Bone marrow (tissue), 2 donors: Measurements from ENCODE around the gene CAMK1D.
A peak's percentile ranks its signal among the peaks of the same experiment; 100 is the strongest.

ENCODE experiments used
- DNase-seq, 2 donors: peaks; one replicate each; lab custom pipeline; 2025; lab: John Stamatoyannopoulos, UW

CAMK1D gene

DNA sequence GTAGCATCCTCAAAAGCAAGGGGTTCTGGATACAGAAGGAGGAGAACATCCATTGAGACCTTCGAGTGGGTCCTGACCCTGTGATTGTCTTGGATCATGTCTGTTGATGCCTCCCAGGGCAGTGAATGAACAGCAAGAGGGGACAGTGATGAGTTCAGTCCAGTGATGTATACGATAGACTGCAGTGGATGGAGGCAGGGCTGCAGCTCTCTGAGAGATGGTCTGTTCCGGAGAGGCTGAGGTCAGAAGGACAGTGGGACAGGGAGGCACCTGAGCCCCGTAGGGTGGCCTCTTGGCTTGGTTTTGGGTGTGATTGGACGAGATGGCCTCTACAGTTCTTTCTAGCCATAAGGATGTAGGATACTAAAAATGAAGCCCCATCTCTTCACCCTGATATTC, 280.4 kb downstream of the CAMK1D start:
- no peak for DNase-seq

DNA sequence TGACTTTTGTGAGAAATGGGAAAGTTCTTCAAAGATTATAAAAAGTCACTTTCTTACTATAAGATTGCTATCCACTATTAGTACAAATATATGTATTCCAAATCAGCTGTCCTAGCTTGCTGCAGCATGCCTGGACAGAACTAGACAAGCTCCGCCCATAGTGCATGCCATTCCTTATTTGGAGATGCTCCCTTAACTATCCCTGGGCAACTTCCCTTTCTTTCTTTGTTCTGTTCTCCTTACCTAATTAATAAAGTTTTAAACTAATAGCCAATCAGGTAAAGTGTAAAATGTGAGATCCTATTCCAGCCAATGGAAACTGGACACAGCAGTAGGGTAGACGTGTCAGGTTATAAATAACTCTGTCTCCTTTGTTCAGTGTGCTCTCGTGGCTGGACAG, 281.9 kb downstream of the CAMK1D start:
- no peak for DNase-seq

DNA sequence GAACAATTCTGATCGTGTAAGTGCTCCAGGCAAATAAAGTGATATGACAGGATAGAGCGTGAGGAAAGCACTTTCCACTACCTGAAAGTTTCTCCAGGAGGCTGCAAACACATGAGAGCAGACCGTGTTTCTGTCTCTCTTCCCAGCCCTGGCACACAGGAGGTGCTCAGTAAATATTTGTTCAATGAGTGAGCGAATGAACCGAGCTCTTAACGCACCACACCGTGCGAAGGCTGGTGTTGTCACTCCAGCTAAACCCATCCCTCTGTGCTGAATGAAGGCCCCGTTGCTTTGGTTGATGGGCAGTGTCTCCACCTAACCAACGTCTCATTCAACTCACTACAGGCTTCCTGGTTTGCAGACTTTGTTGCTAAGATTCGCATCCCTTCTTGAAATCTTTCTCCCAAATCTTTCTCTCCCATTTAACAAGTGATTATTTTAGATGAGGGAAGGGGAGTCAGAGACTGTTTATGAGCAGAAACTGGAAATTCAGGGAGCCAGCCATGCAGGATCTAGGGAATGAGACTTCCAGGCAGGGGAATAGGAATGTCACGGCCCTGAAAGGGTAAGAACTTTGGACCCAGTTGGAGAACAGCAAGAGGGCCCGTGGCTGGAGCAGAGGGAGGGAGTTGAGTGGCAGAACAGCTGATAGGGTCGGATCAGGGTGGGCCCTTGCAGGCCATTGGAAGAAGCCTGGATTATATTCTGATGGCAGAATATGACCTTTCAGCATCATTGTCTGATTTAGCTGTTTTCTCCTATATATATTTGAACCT, 282.6 kb downstream of the CAMK1D start:
- no peak for DNase-seq

- no peak for DNase-seq
These were observed 284.7 kb downstream of the CAMK1D start for GRCh38 chr10:12633776-12634620.

GRCh38 chr10:12634621-12634931, 285.2 kb downstream of the CAMK1D start:
- no peak for DNase-seq

DNA sequence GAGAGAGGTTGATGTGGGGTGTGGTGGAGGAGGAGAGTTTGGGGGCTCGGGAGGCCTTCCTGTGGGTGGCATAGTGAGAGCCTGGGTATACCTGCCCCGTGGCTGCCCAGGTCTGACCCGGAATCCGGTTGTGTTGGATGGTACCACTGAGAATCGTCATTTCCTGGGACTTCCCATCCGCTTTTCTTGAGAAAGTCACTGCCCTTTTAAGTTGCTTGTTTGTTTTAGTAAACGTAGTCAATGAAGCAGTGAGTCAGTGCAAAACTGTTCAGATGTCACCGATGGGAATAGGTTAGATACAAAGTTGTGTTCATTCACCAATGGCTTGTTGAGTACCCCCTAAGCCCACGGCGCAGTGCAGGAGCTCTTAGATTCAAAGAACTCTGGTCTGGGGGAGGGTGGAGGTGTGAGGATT, 285.8 kb downstream of the CAMK1D start:
- no peak for DNase-seq

- no peak for DNase-seq
These were observed 287.2 kb downstream of the CAMK1D start for GRCh38 chr10:12636571-12636970.

- DNase-seq: no peak
These were observed 288.3 kb downstream of the CAMK1D start for GRCh38 chr10:12637649-12638048.

DNA sequence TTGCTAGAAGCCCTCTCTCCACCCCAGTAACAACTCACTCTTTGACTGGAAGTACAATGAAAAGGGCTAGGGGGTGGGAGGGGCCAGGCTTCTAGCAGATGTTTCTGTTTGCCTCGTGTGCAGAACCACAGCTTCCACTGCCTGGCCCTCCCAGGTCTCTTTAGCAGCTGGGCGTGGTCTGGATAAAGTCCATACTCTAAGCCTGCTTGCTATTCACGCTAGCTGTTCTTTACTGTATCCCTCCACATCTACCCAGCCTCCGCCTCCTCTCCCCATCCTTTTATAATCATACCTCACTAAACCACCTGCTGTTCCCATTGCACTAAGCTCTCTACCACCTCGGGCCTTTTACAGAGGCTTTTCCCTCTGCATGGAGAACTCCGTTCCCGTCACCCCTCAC, 288.8 kb downstream of the CAMK1D start:
- DNase-seq: peak in 1 of 2 donors; percentile 3

DNA sequence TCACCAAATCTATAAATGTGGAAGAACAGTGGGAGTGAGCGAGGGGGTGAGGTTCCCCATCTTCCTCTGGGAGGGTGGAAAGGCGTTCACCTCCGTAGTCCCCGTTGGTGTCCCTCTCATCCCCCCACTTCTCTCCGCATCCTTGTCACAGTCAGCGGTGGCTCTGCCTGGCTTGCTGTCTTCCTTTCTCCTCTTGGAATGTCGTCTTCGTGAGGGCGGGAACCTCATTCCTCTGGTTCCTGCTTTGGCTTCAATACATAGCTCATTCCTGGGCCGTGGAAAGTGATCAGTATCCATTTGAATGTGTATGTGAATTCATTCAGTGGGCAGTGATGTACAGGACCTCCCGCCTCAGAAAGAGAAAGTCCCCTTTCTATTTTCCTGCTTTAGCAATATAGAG, 289.4 kb downstream of the CAMK1D start:
- no peak for DNase-seq

GRCh38 chr10:12639996-12640944, 290.9 kb downstream of the CAMK1D start:
- no peak for DNase-seq

DNA sequence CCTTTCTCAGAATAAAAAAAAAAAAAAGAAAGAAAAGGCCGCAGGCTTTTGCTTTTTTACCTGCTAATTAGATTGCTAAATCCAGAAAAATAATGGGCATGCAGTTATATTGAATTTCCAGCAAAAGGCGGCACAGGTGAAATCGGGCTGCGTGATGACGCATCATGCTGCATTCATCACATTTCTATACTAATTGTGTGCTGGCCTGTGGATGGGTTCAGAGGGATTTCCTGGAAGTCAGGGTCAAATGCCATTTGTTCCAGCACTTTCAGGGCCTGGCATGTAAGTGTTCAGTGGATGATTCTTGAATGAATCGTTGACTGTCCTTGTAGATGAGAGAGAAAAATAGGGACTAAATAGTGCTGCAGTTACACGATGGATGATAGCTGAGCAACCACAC, 292.7 kb downstream of the CAMK1D start:
- DNase-seq: no peak

DNA sequence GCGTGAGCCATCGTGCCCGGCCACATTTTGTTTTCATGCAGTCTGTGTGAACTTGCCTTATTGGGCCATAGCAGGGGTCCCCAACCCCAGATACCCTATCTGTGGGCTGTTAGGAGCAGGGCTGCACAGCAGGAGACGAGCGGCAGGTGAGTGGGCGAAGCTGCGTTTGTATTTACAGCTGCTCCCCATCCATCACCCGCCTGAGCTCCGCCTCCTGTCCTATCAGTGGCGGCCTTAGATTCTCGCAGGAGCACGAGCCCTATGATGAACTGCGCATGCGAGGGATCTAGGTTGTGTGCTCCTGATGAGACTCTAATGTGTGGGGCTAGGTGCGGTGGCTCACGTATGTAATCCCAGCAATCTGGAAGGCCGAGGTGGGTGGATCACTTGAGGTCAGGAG, 293.9 kb downstream of the CAMK1D start:
- no peak for DNase-seq

- peak in 1 of 2 donors; percentile 7 for DNase-seq
These were observed 295.2 kb downstream of the CAMK1D start for GRCh38 chr10:12644380-12645144.

DNA sequence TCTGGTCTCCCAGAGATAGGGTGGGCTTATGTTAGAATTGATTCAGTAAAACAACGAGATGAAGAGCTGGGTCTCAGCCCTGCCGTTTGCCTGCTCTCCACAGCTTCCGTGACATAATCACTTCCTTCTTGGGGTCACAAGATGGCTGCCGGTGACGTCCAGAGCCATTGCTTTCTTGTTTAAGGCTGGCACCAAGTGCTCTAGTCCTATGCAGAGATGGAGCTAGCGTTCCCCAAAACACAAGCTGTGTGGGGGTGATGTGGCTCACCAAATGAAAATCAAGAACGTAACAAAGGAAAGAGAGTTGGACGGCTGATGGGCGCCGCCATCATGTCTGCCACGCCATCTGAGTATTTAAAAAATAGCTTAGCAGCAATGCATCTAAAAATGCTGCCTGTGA, 296.1 kb downstream of the CAMK1D start:
- DNase-seq: no peak

DNA sequence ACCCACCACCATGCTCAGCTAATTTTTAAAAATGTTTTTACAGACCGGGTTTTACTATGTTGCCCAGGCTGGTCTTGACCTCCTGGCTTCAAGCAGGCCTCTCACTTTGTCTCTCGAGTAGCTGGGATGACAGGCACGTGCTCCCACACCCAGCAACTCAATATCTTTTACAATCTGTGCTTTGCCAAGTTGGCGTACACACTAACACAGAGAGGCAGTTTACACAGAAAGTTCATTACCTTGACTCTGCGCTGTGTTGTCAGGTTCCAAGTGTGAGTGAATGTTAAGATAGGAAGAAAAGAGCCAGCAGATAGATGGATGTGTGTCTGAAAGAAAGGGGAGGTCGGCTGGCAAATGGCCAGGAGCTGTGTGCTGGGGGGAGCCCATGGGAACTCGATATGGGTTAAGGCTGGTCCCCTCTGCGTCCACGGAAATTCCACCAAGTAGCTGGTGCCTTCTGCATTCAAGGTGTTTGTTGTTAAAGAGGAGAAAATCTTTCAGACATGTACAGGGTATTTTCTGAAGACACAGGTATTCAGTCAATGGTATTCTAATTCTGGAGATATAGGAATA, 299.8 kb downstream of the CAMK1D start:
- DNase-seq: no peak

GRCh38 chr10:12650122-12650521, 300.8 kb downstream of the CAMK1D start:
- DNase-seq: no peak

GRCh38 chr10:12650538-12651298, 301.4 kb downstream of the CAMK1D start:
- DNase-seq: no peak

DNA sequence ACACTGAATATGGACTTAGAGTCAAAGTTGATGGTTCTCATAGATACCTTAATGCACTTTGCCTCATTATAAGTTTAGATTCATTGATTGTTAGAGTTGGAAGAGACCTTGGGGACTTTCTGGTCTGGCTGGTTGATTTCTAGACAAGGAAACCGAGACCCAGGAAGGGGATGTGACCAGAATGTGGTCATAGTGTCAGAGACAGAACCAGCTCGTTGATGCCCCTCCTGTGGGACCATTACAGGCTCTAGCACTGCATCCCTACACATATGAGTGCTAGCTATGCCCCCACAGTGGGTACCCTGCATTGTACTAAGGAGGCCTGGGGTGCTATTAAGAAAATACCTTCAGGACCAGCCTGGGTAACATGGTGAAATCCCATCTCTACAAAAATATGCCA, 306.6 kb downstream of the CAMK1D start:
- no peak for DNase-seq

GRCh38 chr10:12656518-12657142, 307.3 kb downstream of the CAMK1D start:
- DNase-seq: peak in 1 of 2 donors; percentile 70
